Endothelial cell of umbilical vein (primary cell): Measurements from ENCODE around the gene GSTO2. TPM values are rescaled to one million over a fixed set of nuclear protein-coding genes. Genes with fewer than 3 reads are reported as not detected.

ENCODE experiments used
- BruUV-seq: library from RNA; stranded (reverse); fragments of 400-500 nt; replicated peaks from 2 replicates; lab custom pipeline; 2021; lab: Mats Ljungman, UMichigan
- CTCF ChIA-PET: fragments of 300-600, 350-600 bp; sonication (Branson Sonifier 250); formaldehyde crosslinking; loops from one replicate; lab custom pipeline; 2021; ENCODE audit warnings: antibody characterized with exemption, inconsistent platforms; lab: Charles Lee
- POLR2A ChIA-PET: fragments of 300-600, 350-600 bp; sonication (Branson Sonifier 250); formaldehyde crosslinking; loops from one replicate; lab custom pipeline; 2021; ENCODE audit warnings: antibody characterized with exemption, inconsistent platforms; lab: Charles Lee
- DNase-seq: peaks from one replicate; pipeline ENCODE4 v3.0.0-alpha.2; 2011; ENCODE audit warnings: low read depth, low spot score
- FAIRE-seq: peaks from 2 replicates; lab custom pipeline; 2011; peaks lifted over from hg19 to GRCh38; lab: Jason Lieb, UNC
- H2AFZ ChIP-seq: 2 replicates; pipeline ENCODE4 v1.6.0; 2012; ENCODE audit warnings: low read depth, low read length, control low read depth, inconsistent platforms
- H3K27ac ChIP-seq: 2 replicates; pipeline ENCODE4 v1.5.1; 2011; ENCODE audit warnings: low read depth, mild to moderate bottlenecking, control low read depth, low read length, moderate library complexity; ENCODE audit not compliant: insufficient read depth
- H3K27me3 ChIP-seq, 2 experiments: 2 replicates each; pipeline versions ENCODE4 v1.6.0 to v1.6.1; 2011; ENCODE audit warnings: low read length in 2 of 2, mixed read lengths in 1 of 2; ENCODE audit not compliant: control insufficient read depth in 2 of 2, insufficient read depth in 2 of 2
- H3K36me3 ChIP-seq, 2 experiments: 2 replicates in 1 of 2; 3 replicates in 1 of 2; pipeline ENCODE4 v1.5.1; 2011; ENCODE audit warnings: low read length in 2 of 2, mild to moderate bottlenecking in 1 of 2, moderate library complexity in 1 of 2; ENCODE audit not compliant: control insufficient read depth in 2 of 2, insufficient read depth in 2 of 2; ENCODE audit errors: extremely low read depth in 1 of 2
- H3K4me1 ChIP-seq: 3 replicates; pipeline ENCODE4 v1.5.1; 2011; ENCODE audit warnings: mild to moderate bottlenecking, low read length; ENCODE audit not compliant: control insufficient read depth, insufficient read depth; ENCODE audit errors: extremely low read depth
- H3K4me2 ChIP-seq: 2 replicates; pipeline ENCODE4 v1.6.1; 2011; ENCODE audit warnings: low read length, control low read depth, mixed read lengths; ENCODE audit not compliant: insufficient read depth
- H3K4me3 ChIP-seq, 3 experiments: fragments of 200-600 bp in 1 of 3; sonication (generic), shearing (Covaris generic) in 1 of 3; replicated peaks in 1 of 3; 2 replicates each; pipeline ENCODE4 v1.5.1; 2011 to 2016; ENCODE audit warnings: control low read depth in 3 of 3, low read length in 3 of 3, mild to moderate bottlenecking in 2 of 3, inconsistent platforms in 1 of 3, low read depth in 1 of 3, moderate library complexity in 1 of 3; ENCODE audit not compliant: insufficient read depth in 1 of 3
- H3K79me2 ChIP-seq: 2 replicates; pipeline ENCODE4 v1.6.0; 2012; ENCODE audit warnings: low read length, inconsistent platforms; ENCODE audit not compliant: control insufficient read depth, insufficient read depth
- H3K9ac ChIP-seq: replicated peaks from 2 replicates; pipeline ENCODE3; 2011; ENCODE audit warnings: low read length, control low read depth; ENCODE audit not compliant: insufficient read depth; ENCODE audit errors: extremely low read depth
- H3K9me1 ChIP-seq: replicated peaks from 3 replicates; pipeline ENCODE4 v1.6.0; 2011; ENCODE audit warnings: mild to moderate bottlenecking, low read length; ENCODE audit not compliant: control insufficient read depth, insufficient read depth; ENCODE audit errors: extremely low read depth
- H3K9me3 ChIP-seq: replicated peaks from 2 replicates; pipeline ENCODE4 v1.5.1; 2012; ENCODE audit warnings: low read length, inconsistent platforms; ENCODE audit not compliant: control insufficient read depth, insufficient read depth
- H4K20me1 ChIP-seq: replicated peaks from 2 replicates; pipeline ENCODE3; 2011; ENCODE audit warnings: mild to moderate bottlenecking, low read length; ENCODE audit not compliant: control insufficient read depth, insufficient read depth; ENCODE audit errors: extremely low read depth
- EZH2 ChIP-seq: IDR thresholded peaks from 2 replicates; pipeline ENCODE4 v1.6.1; 2012; ENCODE audit warnings: borderline replicate concordance, low read depth, mild to moderate bottlenecking, moderate library complexity, low read length, inconsistent platforms; ENCODE audit not compliant: severe bottlenecking
- FOS ChIP-seq: IDR thresholded peaks from 2 replicates; pipeline ENCODE4 v1.6.1; 2011; ENCODE audit warnings: mild to moderate bottlenecking, low read length, moderate library complexity, borderline replicate concordance; ENCODE audit not compliant: insufficient read depth
- GATA2 ChIP-seq: IDR thresholded peaks from 2 replicates; pipeline ENCODE4 v1.7.0; 2011; ENCODE audit warnings: low read depth, mild to moderate bottlenecking, moderate library complexity, mixed read lengths, low read length; ENCODE audit not compliant: insufficient read length, insufficient read depth
- JUN ChIP-seq: IDR thresholded peaks from 2 replicates; pipeline ENCODE4 v1.6.1; 2011; ENCODE audit warnings: borderline replicate concordance, low read depth; ENCODE audit not compliant: insufficient read length, insufficient read depth
- MYC ChIP-seq: IDR thresholded peaks from one replicate; pipeline ENCODE4 v1.6.1; 2011; ENCODE audit warnings: mild to moderate bottlenecking, low read depth, low read length
- POLR2A ChIP-seq: IDR thresholded peaks from 2 replicates; pipeline ENCODE4 v1.6.1; 2012; ENCODE audit warnings: low read depth, mild to moderate bottlenecking, control low read depth, low read length
- POLR2AphosphoS5 ChIP-seq: IDR thresholded peaks from 2 replicates; pipeline ENCODE4 v1.6.1; 2012; ENCODE audit warnings: low read depth, mild to moderate bottlenecking, control low read depth, low read length, moderate library complexity; ENCODE audit not compliant: insufficient read depth
- dilution Hi-C: fragments of 300-500 bp; cut with MboI; formaldehyde crosslinking; loops from one replicate; pipeline ENCODE4 v1.15.0; 2019; ENCODE audit warnings: low sequenced_read_pairs; ENCODE audit not compliant: extremely low pct_ligation_motif_present
- intact Hi-C: fragments of 100-400 bp; cut with micrococcal nuclease; formaldehyde crosslinking; loops from one replicate; pipeline ENCODE4 v1.10.0; 2022
- polyA plus RNA-seq, 4 experiments: library from polyadenylated mRNA; depleted of rRNA in 3 of 4; stranded (reverse) in 3 of 4; unstranded in 1 of 4; fragments of >200 nt; gene quantifications; 2 replicates each; pipeline versions ENCODE4 v1.2.1 to v1.2.3, GENCODE V29; 2011 to 2012; ENCODE audit warnings: missing spikeins in 1 of 4
- total RNA-seq: library from RNA; stranded (reverse); gene quantifications from 2 replicates; pipeline ENCODE4 v1.2.3, GENCODE V29; 2021
- TF ChIP-seq, protein P1 (sequence below): IDR thresholded peaks from 2 replicates; pipeline ENCODE4 v1.6.1; 2011; ENCODE audit not compliant: insufficient read depth, insufficient read length
- TF ChIP-seq, protein P2 (sequence below), 2 donors: IDR thresholded peaks; 1 replicate in 1 of 2; 2 replicates in 1 of 2; pipeline ENCODE4 v1.5.1; 2011; ENCODE audit warnings: low read length in 2 of 2, mild to moderate bottlenecking in 2 of 2, moderate library complexity in 2 of 2, control low read depth in 1 of 2, inconsistent platforms in 1 of 2, low read depth in 1 of 2; ENCODE audit not compliant: insufficient read depth in 1 of 2; ENCODE audit errors: extremely low read depth in 1 of 2

The GSTO2 gene
- total and polyA plus RNA-seq, 2 donors (not counting 3 experiments of a cell fraction or from before 2014, with no cell fraction given): 0.84 to 1.4 TPM

DNA sequence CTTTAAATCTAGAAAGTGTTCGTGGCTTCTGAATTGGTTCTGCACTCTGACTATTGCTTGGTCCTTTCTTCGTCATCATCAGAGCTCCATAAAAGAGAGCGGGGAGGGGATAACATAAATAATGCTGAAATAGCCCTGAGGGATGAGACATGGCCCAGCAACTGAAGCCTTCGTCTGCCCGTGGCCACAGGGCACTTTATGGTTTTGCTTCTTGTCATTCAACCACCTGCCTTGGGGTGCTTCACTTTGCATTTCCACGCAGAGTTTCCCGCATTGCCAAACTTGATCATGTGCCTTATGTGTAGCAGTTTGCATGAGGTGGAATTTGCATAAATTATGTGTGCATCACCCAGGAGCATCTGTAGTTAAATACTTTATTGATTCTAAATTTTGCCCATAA is 15.9 kb downstream of the GSTO2 start:
- FAIRE-seq: no peak
- TF ChIP-seq FOS (no peak), EZH2 (no peak), POLR2A (no peak), GATA2 (no peak), POLR2AphosphoS5 (no peak), JUN (no peak), MYC (no peak)
- TF ChIP-seq, protein P1, sequence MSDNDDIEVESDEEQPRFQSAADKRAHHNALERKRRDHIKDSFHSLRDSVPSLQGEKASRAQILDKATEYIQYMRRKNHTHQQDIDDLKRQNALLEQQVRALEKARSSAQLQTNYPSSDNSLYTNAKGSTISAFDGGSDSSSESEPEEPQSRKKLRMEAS: no peak
- TF ChIP-seq, protein P2, sequence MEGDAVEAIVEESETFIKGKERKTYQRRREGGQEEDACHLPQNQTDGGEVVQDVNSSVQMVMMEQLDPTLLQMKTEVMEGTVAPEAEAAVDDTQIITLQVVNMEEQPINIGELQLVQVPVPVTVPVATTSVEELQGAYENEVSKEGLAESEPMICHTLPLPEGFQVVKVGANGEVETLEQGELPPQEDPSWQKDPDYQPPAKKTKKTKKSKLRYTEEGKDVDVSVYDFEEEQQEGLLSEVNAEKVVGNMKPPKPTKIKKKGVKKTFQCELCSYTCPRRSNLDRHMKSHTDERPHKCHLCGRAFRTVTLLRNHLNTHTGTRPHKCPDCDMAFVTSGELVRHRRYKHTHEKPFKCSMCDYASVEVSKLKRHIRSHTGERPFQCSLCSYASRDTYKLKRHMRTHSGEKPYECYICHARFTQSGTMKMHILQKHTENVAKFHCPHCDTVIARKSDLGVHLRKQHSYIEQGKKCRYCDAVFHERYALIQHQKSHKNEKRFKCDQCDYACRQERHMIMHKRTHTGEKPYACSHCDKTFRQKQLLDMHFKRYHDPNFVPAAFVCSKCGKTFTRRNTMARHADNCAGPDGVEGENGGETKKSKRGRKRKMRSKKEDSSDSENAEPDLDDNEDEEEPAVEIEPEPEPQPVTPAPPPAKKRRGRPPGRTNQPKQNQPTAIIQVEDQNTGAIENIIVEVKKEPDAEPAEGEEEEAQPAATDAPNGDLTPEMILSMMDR (IDR thresholded peaks at IDR 0.05; ENCODE audit: extremely low read depth in 1 of 2, insufficient read depth in 1 of 2, low read depth in 1 of 2, low read length in 2 of 2): no peak
- intact Hi-C loops (no loop called here), dilution Hi-C loops (no loop called here)
- Histone ChIP-seq H3K4me1 (no peaks in the 10 kb centered on the region), H4K20me1 (no peaks in the 10 kb centered on the region), H3K36me3 (no peaks in the 10 kb centered on the region), H2AFZ (no peak overlapping the region), H3K9ac (no peak overlapping the region), H3K27me3 (peaks cover 17 to 22% of the 10 kb centered on the region in 2 experiments), H3K9me3 (no peaks in the 10 kb centered on the region), H3K4me3 (no peak overlapping the region), H3K79me2 (no peaks in the 10 kb centered on the region), H3K4me2 (no peak overlapping the region), H3K27ac (no peak overlapping the region), H3K9me1 (no peaks in the 10 kb centered on the region)
- BruUV-seq: no TSS peak
- DNase-seq: no peak
- POLR2A ChIA-PET: no interaction called here
- CTCF ChIA-PET: interaction anchor here (1.8 to 6.6 kb wide), 2 partner anchors 10 to 65 kb away, joined by 5 to 57 read pairs; no protein-coding TSS in a partner anchor
